GM19023 (cell line): ENCODE results near the gene VIT.
A peak's percentile ranks its signal among the peaks of the same experiment; 100 is the strongest.

ENCODE experiments used
- ATAC-seq: cut with Tn5 transposase; IDR thresholded peaks from one replicate; pipeline ENCODE4 v1.9.1; 2021; ENCODE audit warnings: mild to moderate bottlenecking, moderate library complexity; ENCODE audit not compliant: unreplicated experiment

Gene VIT

GRCh38 chr2:36696533-36696932, at the start of gene VIT:
Gene VIT, plus strand, starts transcription at chr2:36696707. Its CDS starts 19,664 bp downstream, at chr2:36716371.
- ATAC-seq: no peak

GRCh38 chr2:36650031-36650829, 46.3 kb upstream of the VIT start:
- ATAC-seq: peak; percentile 92

- no peak for ATAC-seq
Observed at GRCh38 chr2:36653155-36653554, 43.4 kb upstream of the VIT start.

- no peak for ATAC-seq
Observed at GRCh38 chr2:36653967-36654694, 42.4 kb upstream of the VIT start.

GRCh38 chr2:36655453-36655852, 41.1 kb upstream of the VIT start:
- no peak for ATAC-seq

GRCh38 chr2:36657703-36658102, 38.8 kb upstream of the VIT start:
- no peak for ATAC-seq

GRCh38 chr2:36658277-36658748, 38.2 kb upstream of the VIT start:
- no peak for ATAC-seq

GRCh38 chr2:36659218-36659617, 37.3 kb upstream of the VIT start:
- ATAC-seq: no peak

GRCh38 chr2:36659872-36660312, 36.6 kb upstream of the VIT start:
- ATAC-seq: no peak

GRCh38 chr2:36662638-36663037, 33.9 kb upstream of the VIT start:
- no peak for ATAC-seq

GRCh38 chr2:36663295-36663694, 33.2 kb upstream of the VIT start:
- ATAC-seq: no peak

GRCh38 chr2:36663851-36664695, 32.4 kb upstream of the VIT start:
- peak; percentile 87 for ATAC-seq

- no peak for ATAC-seq
Observed at GRCh38 chr2:36664696-36665076, 31.8 kb upstream of the VIT start.

GRCh38 chr2:36667931-36668330, 28.6 kb upstream of the VIT start:
- ATAC-seq: no peak

- ATAC-seq: no peak
Observed at GRCh38 chr2:36670881-36671595, 25.5 kb upstream of the VIT start.

- no peak for ATAC-seq
Observed at GRCh38 chr2:36671731-36672130, 24.8 kb upstream of the VIT start.

- ATAC-seq: no peak
Observed at GRCh38 chr2:36672199-36672598, 24.3 kb upstream of the VIT start.

GRCh38 chr2:36675579-36676282, 20.8 kb upstream of the VIT start:
- no peak for ATAC-seq

GRCh38 chr2:36676364-36676763, 20.1 kb upstream of the VIT start:
- no peak for ATAC-seq

GRCh38 chr2:36677386-36677785, 19.1 kb upstream of the VIT start:
- no peak for ATAC-seq
